Measurements from ENCODE around the gene PRMT7.

PRMT7 gene

DNA sequence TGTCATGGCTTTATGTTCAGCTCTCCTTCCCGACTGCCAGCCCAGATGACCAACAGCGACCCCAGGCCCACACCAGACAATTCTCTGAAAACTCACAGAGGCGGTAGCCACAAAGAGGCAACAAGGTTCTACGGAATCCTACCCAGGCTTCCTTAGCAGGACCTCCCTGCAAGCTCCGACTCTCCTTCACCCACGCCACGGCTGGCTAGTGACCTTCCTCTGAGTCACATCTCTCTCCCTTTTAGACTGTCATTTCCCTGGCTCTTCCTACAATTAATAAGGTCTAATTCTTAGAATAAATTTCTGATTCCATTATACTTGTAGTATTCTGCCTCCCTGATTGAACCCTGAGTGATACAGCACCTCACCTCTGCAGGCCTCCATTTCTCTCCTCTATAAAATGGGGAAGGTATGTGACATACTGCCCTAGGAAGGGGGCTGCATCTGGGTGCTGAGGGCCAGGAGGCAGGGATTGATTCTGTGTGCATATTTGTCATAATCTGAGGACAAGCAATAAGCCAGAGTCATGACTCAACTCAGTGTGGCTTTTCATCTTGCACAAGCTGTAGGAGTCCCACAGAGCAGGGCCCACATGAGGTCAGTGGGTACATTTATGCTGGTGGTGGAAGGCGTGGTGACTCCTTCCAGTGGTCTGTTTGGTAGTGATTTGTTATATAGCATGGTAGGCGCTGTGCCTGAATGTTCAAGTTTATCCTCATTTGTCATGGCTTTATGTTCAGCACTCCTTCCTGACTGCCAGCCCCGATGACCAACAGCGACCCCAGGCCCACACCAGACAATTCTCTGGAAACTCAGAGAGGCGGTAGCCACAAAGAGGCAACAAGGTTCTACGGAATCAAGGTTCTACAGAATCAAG lies 91.3 kb downstream of the PRMT7 start:
- no peak for DNase-seq

DNA sequence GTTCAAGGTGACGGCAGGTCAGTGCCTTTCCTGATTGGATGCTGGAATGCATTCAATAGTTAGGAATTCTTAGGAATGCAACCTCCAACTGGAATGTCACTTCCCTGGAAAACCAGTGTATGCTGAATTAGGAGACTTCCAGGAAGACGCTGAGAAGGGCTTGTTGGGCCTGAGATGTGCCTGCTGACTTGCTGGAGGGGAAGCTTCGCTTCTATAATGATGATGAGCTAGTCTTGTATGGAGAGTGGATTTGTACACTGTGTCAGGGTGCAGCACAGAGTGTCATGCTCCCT lies 91.9 kb downstream of the PRMT7 start:
- DNase-seq = no peak

GRCh38 chr16:68403177-68403576 lies 92.4 kb downstream of the PRMT7 start:
- DNase-seq = no peak

DNA sequence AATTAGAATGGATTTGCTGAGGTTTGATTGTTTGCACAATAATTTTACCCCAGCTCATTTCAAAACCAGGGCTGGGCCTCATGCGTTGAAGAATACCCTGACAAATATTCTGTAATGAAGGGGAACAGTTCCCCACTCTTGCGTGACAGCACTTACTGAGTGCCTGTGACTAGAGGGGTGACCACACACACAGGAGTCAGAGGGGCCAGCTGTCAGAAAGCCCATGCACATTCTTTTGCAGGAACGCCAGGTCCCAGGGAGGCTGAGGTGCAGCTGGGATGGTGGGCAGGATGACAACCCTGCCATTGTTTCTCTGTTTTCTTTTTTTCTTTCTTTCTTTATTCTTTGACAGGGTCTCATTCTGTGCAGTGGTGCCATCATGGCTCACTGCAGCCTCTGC lies 92.9 kb downstream of the PRMT7 start:
- no peak for DNase-seq

GRCh38 chr16:68404736-68405345 lies 94.0 kb downstream of the PRMT7 start:
- no peak for DNase-seq

DNA sequence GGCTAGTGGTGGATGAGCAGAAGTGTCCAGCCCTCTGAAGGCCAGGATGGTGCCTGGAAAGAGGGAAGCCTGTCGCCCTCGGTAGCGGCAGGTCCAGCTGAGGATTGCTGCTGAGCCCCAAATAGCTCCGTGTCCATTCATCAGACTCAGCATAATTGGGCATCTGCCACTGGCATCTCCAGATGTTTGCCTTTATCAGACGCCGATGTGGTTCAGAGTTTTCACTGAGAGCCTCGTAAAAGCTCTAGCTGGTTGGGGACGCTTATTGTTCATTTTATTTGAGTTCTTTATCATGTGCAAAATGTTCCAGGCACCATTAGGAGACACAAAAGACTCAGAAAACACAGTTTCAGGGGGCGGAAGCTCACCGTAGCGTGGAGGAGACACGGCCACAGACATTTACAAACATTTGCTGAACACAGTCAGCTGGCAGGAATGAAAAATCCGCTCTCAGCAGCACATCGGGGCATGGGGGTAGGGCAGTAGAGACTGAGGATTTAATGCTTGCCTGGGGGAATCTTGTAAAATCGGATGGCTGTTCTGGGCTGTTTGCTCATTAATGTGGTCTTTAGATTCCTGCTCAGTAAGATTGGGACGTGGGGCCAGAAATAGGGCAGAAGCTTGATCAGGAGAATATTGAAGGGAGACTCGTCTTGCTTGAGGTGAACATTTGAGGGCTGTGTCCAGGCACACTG lies 95.8 kb downstream of the PRMT7 start:
- DNase-seq = no peak
